Stimulated activated CD8-positive, alpha-beta memory T cell treated with anti-CD3 and anti-CD28 coated beads, Interleukin-12 subunit alpha, Interleukin-12 subunit beta, amount 100 ng/mL, for 1 hour (primary cell): ENCODE measurements around the gene HIPK2.

ENCODE experiments used
- DNase-seq: peaks from one replicate; pipeline ENCODE4 v3.0.0-alpha.2; 2020; ENCODE audit warnings: low read depth

HIPK2 gene

DNA sequence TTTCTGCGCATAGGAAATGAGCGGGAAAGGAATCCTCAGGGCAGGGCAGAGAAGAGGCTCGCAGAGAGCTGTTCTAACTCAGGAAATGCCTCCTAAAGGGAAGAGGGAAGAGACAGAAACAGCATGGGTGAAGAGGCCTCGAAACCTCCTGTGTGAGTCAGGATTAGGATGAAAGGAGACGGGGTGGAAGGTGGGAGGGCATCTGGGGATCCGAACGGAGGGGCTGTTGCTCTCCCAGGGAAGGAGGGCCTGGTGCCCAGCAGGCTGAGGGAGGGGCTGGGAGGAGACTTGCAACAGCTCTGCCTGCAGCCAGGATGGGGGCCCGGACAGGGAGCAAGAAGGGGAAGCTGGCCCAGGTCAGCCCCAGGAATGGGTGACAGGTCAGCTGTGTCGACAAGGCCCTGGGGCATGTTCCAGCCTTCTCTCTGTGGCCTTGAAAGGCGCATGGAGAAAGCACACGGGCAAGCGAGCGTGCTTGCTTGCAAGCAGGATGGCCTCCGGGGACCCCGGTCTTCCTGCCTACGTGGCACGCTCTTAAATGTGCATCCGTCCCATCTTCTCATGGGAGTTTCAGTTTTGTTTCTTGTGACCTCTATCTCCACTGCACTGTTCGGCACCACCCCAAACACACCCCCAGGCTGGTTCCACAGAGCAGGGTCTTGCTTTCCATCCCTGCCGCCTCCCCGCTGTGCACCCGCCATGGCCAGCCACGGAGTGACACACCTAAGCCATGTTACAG, 63.5 kb downstream of the HIPK2 start:
- DNase-seq, result no peak

DNA sequence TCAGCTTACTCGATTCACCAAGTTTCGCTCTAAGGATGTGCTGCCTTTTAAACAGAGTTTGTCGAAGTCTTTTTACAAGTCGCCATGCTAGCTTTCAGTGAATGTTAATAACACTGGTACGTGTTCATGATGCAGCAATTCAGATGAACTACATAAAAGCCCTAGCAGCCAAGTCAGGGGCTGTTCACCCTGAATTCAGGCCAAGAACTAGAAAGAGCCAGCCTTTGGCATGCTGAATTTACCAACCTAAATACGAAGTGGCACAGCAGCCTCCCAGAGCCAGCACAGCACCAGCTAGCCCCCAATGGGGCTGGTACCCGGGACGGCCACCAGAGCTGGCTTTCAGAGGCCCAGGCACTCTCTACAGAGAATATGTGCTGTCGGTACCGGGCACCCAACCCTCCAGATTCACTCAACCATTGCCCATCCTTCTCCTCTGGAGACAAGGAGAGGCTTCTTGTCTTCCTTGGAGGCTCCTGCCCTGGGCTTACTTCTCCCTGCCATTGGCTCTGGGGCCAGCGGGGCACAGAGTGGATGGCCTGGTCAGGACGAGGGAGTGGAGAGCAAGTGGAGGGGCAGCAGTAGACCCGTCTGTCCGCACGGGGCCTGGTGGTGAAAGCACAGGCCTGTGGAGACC, 64.2 kb downstream of the HIPK2 start:
- DNase-seq, result no peak

DNA sequence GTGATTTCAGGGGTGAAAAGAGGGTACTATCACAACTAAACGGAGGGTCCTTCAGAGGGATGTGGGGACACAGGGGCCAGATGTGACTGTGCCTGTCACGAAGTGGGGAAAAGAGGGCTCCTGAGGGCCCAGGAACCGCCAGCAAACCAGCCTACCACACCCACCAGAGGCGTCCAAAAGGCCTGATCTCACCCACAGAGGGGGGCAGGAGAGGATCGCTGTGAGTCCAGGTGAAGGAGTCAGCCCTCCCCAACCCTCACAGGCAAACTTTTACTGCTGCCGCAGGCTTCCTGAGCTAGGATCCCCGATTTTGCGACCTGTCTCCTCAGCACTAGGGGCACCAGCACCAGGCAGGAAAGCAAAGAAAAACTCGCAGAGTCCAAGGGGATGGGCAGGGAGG, 64.7 kb downstream of the HIPK2 start:
- DNase-seq, result no peak

DNA sequence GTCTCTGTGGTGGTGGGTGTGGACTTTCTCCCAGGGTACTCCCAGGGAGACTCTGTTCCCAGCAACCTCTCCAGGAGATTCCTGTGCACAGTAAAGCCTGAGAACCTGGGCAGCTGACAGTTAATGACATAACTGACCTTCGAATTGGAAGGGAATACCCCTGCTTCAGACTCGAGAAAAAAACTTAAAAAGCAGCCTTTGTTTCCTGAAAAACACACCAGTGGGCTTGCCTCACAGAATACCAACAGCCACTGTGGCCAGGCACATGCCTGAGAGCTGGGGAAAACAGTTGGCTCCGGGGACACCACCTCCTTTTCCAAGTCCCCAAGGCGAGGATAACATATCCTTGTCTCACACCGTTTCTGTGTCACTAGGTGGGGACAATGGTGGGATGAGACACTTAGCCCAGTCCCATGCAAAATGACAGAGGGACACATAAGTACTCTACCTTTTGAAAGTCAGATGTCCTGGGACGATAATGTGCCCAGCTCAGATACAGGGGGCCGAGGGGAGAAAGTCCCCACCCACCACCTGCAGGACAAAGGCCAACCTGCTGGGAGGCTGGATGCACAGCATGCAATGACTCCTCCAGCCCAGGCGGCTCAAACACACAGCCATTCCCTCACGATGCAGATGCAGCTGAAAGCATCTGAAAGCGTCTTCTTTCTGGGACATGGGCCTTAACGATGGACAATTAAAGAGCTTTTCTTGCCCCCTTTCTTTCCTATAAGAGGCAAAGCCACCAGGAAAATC, 65.6 kb downstream of the HIPK2 start:
- DNase-seq, result no peak

DNA sequence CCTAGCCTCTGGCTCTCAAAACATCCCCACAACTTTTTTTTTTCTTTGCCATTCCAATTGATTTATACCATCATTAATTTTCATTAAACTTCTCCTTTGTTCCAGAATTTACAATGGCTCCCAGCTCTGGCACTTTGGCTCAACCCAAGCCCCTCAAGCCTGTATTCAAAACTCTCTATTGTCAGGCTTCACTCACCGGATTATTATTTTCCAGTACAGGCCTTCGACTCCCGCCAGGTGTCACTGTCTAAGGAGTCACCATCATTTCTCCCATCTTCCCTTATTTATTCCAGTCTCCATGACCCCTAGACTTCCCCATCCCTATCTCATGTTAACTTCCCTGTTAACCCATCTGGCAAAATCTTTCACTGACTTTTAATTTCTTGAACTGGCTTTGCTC, 67.8 kb downstream of the HIPK2 start:
- no peak for DNase-seq

DNA sequence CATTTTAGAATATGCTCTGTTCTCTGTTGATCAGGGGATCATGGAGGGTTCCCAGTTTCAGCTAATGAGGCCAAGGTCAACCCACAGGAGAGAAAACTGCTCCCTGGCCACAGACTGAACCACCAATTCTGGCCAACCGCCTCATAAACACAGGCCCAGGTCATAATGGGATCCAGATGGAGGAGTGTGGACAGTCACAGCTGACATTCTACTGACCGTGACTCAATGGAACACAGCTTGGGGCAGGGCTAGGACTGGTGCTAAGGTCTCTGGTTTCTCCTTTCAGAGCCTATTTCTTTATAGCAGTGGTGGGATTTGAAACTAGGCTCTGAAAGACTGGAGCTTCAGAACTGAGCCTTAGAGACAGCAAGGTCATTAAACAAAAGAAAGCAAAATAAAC, 68.3 kb downstream of the HIPK2 start:
- no peak for DNase-seq

DNA sequence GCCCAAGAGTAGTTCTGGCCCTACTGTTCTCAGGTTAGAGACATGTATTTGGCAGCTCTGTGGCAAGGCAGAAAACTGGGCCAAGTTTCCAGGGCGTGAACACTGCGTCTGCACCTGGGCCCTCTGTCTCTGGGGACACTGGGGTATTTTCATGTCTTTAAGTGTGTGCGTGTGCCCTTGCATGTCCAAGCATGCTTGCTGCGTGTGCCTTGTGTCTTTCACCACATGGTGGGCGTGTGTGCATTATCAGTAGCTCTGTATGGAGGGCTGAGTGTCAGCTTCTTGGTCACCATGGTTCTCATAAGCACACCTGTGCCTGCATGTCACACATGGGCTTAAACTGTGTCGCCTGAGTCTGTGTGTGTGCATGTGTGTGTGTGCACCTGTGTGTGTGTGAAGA, 69.3 kb downstream of the HIPK2 start:
- no peak for DNase-seq

DNA sequence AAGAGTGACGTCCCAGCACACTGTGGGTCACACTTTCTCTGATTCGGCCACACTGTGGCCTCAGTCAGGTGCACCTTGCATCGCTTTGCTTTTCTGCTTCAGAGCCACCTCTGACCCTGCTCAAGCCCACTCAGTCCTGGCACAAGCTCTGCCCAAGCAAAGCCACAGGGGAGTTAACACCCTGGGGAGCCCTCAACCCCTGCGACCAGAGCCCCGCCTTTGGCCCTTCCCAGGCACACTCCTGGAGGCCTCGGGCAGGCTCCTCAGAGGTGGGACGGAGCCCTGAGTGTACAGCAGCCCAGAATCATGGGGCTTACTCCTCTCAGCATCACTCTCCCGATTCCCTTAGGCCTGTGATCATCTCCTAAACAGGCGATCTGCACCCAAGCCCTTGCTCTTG, 71.0 kb downstream of the HIPK2 start:
- no peak for DNase-seq

DNA sequence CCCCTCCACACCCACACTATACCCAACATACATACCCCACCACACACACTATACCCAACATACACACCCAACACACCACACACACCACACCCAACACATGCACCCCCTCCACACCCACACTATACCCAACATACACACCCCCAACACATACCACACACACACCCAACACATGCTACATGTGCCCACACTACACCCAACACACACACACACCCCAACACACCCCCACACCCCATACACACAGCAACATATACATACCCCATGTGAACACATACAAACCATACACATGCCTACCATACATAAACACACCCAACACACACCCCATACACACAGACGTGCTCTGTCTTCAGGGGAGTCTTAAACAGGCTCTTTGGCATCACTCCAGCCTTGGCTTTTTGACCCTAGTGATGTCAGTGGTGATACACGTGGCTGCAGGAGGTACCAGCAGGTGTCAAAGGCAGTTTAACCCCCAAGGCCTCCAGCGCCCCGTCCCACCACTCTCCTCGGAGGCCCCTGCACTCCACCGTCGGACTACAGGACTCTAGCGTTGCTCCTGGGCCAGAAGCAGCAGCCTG, 73.4 kb downstream of the HIPK2 start:
- no peak for DNase-seq

DNA sequence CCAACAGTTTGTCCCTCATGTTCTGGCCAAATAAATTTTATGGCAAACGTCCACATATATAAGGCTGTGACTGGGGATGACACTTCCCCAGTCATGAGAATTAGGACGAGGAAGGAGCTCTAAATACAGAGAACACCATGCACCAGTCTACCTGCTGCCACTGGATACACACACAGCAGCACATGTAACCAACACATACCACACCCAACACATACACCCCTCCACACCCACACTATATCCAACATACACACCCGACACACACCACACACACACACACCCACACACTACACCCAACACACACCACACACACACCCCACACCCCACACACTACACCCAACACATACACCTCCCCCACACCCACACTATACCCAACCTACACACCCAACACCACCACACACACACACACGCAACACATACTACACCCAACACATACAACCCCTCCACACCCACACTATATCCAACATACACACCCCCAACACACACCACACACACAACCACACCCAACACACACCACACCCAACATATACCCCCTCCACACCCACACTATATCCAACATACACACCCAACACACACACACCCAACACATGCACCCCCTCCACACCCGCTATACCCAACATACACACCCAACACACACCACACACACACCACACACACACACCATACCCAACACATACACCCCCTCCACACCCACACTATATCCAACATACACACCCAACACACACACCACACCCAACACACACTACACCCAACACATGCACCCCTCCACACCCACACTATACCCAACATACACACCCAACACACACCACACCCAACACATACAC, 74.1 kb downstream of the HIPK2 start:
- no peak for DNase-seq

DNA sequence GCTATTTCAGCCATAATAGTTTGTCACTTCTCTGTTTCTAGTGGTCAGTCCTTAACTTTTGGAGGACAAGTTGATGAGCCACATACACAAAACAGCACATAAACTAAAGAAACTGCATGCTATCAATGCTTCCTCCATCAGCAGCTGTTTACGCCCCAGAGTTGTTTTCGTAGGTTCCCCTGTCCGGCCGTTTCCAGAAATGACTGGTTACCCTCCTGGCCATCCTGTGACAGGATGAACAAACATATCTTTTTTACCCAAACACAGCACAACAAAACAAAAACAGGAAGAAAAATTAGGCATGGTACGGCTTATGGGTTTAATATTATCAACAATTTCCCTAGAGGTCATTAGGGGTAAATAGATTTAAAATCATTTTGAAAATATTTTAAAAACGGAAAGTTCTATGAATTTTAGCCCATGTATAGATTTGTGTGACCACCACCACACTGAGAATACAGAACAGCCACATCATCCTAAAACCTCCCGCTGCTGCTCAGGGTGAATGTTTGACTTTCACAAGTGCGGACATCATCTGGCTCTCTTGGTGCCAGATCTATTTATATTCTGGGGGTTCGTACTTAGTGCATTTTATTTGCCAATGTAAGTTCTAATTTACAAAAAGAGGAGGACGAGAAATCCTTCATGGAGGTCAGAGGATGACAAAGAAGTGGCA, 74.8 kb downstream of the HIPK2 start:
- no peak for DNase-seq

DNA sequence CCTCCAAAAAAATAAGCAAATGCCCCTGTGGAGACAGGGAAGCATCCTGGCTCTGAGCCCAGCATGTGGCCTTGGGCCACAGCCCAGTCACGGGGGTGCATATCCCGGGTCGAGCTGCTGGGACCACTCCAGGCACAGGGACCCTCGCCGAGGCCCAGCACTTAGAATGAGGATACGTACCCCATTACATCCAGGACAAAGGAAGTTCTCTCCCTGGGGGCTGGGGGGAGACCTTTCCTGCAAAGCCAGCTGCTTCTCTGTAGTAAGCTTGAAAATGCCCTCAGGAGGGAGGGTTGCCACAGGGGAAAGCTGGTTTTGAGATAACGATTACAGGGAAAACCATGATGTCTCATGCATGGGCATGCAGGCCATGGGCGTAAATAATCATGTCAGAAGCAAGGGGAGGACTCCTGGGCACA, 75.5 kb downstream of the HIPK2 start:
- no peak for DNase-seq

DNA sequence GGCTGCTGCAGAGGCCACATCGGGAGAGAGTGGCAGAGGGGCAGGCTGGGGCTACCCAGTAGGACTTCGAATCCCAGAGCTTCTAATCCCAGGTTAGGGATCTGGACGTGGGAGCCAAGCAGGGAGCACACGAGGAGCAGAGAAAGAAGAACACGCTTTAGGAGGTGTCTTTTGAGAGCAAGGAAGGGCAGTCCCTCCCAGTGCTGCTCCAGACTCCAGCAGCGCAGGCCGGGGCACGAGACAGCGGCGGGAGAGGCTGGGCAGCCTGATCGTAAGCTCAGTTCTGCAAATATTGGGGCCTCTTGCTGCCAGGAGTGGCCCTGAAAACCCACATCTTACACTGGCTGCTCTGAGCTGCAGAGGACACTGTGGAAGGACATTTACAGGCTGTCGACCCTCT, 75.9 kb downstream of the HIPK2 start:
- DNase-seq, result no peak

DNA sequence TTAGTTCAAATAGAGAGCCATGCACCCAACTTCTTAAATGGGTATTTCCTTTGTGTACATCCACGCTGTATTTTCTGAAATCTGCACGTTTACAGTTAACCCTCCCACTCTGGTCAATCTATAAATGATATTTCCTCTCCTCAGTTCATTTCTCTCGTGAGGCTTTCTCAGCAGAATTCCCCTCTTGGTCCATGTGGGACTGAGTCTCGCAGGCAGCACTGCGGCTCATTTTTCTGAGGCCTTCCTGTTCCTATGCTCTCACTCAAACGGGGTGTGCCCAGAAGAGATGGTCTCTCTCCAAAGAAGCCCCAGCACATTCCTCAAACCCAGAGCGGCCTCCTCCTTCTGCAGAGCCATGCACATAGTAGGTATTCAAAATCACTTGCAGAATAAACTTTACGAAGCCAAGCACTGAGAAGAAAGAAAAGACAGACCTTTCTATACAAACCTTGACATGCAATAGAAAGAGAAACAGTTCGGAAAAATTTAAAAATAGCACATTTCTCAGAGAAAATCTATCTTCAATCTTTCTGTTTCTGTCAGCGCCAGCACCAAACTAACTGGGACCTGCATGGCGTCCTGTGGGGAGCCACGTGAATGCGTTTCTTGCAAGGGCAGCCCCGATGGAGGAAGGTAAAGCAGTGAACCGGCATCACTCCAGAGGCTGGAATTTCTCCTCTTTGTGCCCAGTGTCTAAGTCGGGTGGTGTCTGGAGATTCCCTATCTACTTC, 77.1 kb downstream of the HIPK2 start:
- no peak for DNase-seq

DNA sequence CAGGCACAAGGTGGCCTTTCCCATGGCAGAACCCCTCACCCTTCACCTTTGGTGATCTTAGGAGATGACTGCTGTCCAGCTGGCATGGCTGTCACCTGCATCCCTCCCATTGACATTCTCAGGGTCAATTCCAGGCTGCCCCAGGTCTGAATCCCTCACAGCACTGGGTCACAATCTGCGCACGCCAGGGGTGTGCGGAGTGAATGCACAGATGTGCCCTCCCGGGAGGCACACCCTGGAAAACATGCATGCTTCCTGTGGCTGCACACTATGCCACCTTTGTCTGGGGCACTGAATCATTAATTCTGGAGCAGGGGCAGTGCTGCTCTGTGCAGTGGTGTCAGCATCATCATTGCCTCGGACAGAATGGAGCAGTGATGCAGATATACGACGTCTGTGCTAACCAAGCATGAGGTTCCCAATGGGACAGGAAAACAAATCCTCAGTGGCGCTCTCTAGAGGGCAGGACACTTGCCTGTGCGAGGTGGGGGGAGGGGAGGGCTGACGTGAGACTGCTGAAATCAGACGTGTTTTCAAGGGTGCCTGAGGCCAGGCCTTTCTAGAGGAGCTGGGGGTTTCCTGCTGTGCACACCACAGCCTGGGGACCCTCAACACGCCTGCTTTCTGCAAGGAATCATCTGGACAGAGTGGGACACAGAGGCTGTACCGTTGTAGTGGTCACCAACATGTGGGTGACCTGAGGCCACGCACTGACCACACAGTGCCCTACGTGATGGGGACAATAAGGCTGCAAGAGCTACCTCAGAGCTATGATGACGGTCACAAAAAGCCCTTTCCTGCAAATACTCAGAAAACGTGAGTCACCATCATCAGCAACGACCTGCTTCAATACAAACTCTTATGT, 77.9 kb downstream of the HIPK2 start:
- DNase-seq, result no peak

DNA sequence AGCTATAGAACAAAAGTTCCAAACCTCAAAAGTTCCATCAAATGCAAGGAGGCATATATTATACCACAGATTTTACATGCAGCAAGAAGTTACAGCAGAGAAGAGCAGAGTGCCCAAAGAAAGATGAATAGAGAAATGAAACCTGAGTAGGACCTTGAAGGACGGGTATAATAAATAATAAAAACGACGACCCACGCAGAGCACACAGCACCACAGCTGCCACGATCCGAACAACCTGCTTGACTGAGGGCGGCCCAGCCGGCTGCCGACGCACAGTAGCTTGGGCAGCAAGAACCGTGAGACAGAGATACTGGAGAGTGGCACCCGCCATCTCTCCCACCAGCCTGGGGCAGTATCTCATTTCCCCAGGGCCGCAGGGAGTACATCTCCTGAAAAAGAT, 79.0 kb downstream of the HIPK2 start:
- no peak for DNase-seq

DNA sequence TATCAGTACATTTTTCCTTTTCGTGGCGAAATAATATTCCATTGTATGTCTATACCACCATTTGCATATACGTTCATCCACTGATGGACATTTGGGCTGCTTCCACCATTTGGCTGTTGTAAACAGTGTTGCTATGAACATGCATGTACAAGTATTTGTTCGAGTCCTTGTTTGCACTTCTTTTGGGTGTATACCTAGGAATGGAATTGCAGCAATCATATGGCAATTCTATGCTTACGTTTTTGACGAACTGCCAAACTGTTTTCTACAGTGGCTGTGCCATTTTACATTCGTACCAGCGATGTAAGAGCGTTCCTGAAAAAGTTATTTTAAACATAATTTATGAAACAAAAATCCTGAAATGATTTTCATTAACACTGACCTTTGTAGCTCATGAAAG, 79.5 kb downstream of the HIPK2 start:
- no peak for DNase-seq

DNA sequence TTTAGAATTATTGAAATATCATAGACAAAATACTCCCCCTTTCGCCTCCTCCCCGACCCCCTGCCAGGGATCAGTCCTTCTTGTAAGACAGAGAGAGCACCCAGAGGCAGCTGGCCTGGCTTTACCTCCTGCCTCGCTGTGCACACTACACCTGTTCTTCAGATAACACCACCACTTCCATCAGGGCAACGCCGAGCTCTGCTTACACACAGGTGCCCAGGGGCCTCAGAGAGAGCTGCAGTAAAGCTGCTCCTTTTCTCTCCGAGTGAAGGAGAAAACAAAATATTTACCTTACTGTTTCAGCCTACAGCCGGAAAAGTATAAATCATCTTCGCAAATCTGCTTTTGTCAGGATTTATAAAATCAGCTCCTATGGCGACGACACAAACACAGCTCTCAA, 80.7 kb downstream of the HIPK2 start:
- DNase-seq, result no peak

DNA sequence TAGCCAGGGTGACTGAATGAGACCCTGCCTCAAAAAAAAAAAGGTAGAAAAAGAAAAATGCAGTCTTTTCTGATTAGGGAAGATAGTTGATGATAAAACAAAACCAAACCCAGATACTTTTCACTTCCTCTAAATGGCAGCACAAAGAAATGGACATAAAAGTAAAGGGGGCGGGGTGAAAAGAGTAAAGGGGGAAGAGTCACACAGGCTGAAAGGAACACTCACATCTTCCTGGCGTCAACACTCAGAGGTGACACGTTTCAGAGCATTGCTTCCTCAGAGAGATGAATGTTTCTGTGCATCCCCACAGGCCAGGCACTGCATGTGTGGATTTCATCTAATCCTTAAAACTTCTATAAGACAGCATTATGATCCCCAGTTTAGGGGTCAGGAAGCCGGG, 81.2 kb downstream of the HIPK2 start:
- no peak for DNase-seq

DNA sequence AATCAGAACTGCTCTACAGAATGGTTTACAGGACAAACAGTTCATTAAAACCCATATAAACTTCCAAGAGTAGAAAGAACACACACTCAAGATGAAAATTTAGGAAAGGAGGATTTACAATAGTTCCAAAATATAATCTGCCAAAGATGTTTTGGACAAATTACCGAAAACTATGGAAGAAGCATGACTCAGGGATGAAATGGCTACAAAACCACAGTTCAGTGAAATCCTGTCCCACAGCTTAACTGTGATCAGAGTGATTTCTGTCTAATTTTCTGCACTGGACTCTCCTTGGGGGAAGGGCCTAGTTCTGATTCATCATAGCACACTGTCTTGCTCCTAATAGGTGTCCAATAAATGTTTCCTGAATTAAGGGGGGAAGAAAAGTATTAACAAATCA, 82.2 kb downstream of the HIPK2 start:
- no peak for DNase-seq
